Caco-2 (cell line): ENCODE measurements around the gene RBM20. TPM values are rescaled to one million over a fixed set of nuclear protein-coding genes. Genes with fewer than 3 reads are reported as not detected.

Experiments
- BruUV-seq: library from RNA; stranded (reverse); fragments of 400-500 nt; replicated peaks from 2 replicates; lab custom pipeline; 2021; lab: Mats Ljungman, UMichigan
- CTCF ChIA-PET: fragments of 300-600 bp; sonication (Branson Sonifier 250); formaldehyde crosslinking; loops from one replicate; lab custom pipeline; 2022; ENCODE audit warnings: antibody characterized with exemption; lab: Charles Lee
- POLR2A ChIA-PET: fragments of 300-600 bp; sonication (Branson Sonifier 250); formaldehyde crosslinking; loops from one replicate; lab custom pipeline; 2022; ENCODE audit warnings: antibody characterized with exemption; lab: Charles Lee
- DNase-seq, 2 experiments: peaks; one replicate each; pipeline versions ENCODE4 v3.0.0 to v3.0.0-alpha.2; 2020 to 2022
- H3K27me3 ChIP-seq: replicated peaks from 2 replicates; pipeline ENCODE4 v1.6.0; 2011; ENCODE audit warnings: low read length; ENCODE audit not compliant: control insufficient read depth, insufficient read depth
- H3K36me3 ChIP-seq: 2 replicates; pipeline ENCODE4 v1.5.1; 2011; ENCODE audit warnings: low read length; ENCODE audit not compliant: control insufficient read depth, insufficient read depth
- H3K4me1 ChIP-seq: fragments of 250-450 bp; sonication (Bioruptor Pico); 2 replicates; pipeline ENCODE4 v1.5.1; 2020; ENCODE audit warnings: mild to moderate bottlenecking
- H3K4me3 ChIP-seq: 2 replicates; pipeline ENCODE4 v1.5.1; 2011; ENCODE audit warnings: low read depth, mild to moderate bottlenecking, control low read depth, low read length
- H3K9me3 ChIP-seq: fragments of 250-450 bp; sonication (Bioruptor Pico); 2 replicates; pipeline ENCODE4 v1.5.1; 2020; ENCODE audit warnings: mild to moderate bottlenecking, moderate library complexity
- H3K27ac Mint-ChIP-seq: one replicate; pipeline ENCODE4 v1.8.0; 2022; ENCODE audit warnings: mixed read lengths; ENCODE audit not compliant: unreplicated experiment
- H3K27me3 Mint-ChIP-seq: one replicate; pipeline ENCODE4 v1.8.0; 2022; ENCODE audit warnings: mixed read lengths; ENCODE audit not compliant: insufficient read depth, unreplicated experiment
- H3K36me3 Mint-ChIP-seq: one replicate; pipeline ENCODE4 v1.8.0; 2022; ENCODE audit warnings: mild to moderate bottlenecking, mixed read lengths; ENCODE audit not compliant: insufficient read depth, unreplicated experiment
- H3K4me1 Mint-ChIP-seq: one replicate; pipeline ENCODE4 v1.8.0; 2022; ENCODE audit warnings: low read depth, mixed read lengths; ENCODE audit not compliant: unreplicated experiment
- H3K4me3 Mint-ChIP-seq: one replicate; pipeline ENCODE4 v1.8.0; 2022; ENCODE audit warnings: mild to moderate bottlenecking, moderate library complexity, mixed read lengths; ENCODE audit not compliant: unreplicated experiment
- H3K9me3 Mint-ChIP-seq: one replicate; pipeline ENCODE4 v1.8.0; 2022; ENCODE audit warnings: mixed read lengths; ENCODE audit not compliant: unreplicated experiment
- CTCF ChIP-seq, 2 experiments: fragments of 200-600 bp in 1 of 2; IDR thresholded peaks; 1 replicate in 1 of 2; 2 replicates in 1 of 2; pipeline versions ENCODE4 v1.5.1 to v1.8.0; 2011 to 2022; ENCODE audit warnings: antibody characterized with exemption in 1 of 2, control low read depth in 1 of 2, inconsistent platforms in 1 of 2, low read depth in 1 of 2, low read length in 1 of 2, mild to moderate bottlenecking in 1 of 2, moderate library complexity in 1 of 2; ENCODE audit not compliant: insufficient read depth in 1 of 2, severe bottlenecking in 1 of 2, unreplicated experiment in 1 of 2
- intact Hi-C: fragments of 100-400 bp; cut with micrococcal nuclease; formaldehyde crosslinking; loops from one replicate; pipeline ENCODE4 v1.10.0; 2022; ENCODE audit not compliant: unreplicated experiment
- total RNA-seq: library from RNA; stranded (reverse); gene quantifications from 2 replicates; pipeline ENCODE4 v1.2.3, GENCODE V29; 2022

RBM20 gene
- total RNA-seq, 1 experiment from 2014 or later = 0.36 TPM

GRCh38 chr10:110860576-110861241, 216.6 kb downstream of the RBM20 start:
- no peak for DNase-seq
- Mint-ChIP-seq H3K4me1 (peaks cover 33% of the 10 kb centered on the region), H3K27me3 (no peaks in the 10 kb centered on the region), H3K9me3 (no peaks in the 10 kb centered on the region), H3K36me3 (peaks cover 11% of the 10 kb centered on the region), H3K27ac (peak overlapping the region; percentile 64), H3K4me3 (no peak overlapping the region)
- TF ChIP-seq CTCF (IDR thresholded peaks at IDR 0.05; ENCODE audit: insufficient read depth in 1 of 2, low read depth in 1 of 2, low read length in 1 of 2, severe bottlenecking in 1 of 2, unreplicated experiment in 1 of 2) = no peak
- ChIA-PET CTCF (interaction anchor here (0.6 kb wide), 1 partner anchor 1586 kb away, joined by 4 read pairs; the partner anchor contains the start of gene VTI1A), POLR2A (interaction anchor here (1.7 kb wide), 1 partner anchor 11 kb away, joined by 10 read pairs; the partner anchor contains the start of gene PDCD4)
- H3K27me3 ChIP-seq = no peaks in the 10 kb centered on the region
- peaks cover 39% of the 10 kb centered on the region for H3K4me1 ChIP-seq
- BruUV-seq = no TSS peak
- no peaks in the 10 kb centered on the region for H3K9me3 ChIP-seq
- H3K4me3 ChIP-seq = no peak overlapping the region
- intact Hi-C loops = no loop called here
- H3K36me3 ChIP-seq = no peaks in the 10 kb centered on the region

GRCh38 chr10:110861476-110861875, 217.3 kb downstream of the RBM20 start:
- no peaks in the 10 kb centered on the region for H3K9me3 ChIP-seq
- DNase-seq = no peak
- intact Hi-C loops = no loop called here
- no TSS peak for BruUV-seq
- Mint-ChIP-seq H3K36me3 (peaks cover 11% of the 10 kb centered on the region), H3K4me1 (peaks cover 33% of the 10 kb centered on the region), H3K27ac (no peak overlapping the region), H3K4me3 (no peak overlapping the region), H3K9me3 (no peaks in the 10 kb centered on the region), H3K27me3 (no peaks in the 10 kb centered on the region)
- CTCF ChIA-PET = no interaction called here
- no peaks in the 10 kb centered on the region for H3K36me3 ChIP-seq
- no peaks in the 10 kb centered on the region for H3K27me3 ChIP-seq
- no peak for TF ChIP-seq CTCF (IDR thresholded peaks at IDR 0.05; ENCODE audit: insufficient read depth in 1 of 2, low read depth in 1 of 2, low read length in 1 of 2, severe bottlenecking in 1 of 2, unreplicated experiment in 1 of 2)
- no peak overlapping the region for H3K4me3 ChIP-seq
- peaks cover 39% of the 10 kb centered on the region for H3K4me1 ChIP-seq
- POLR2A ChIA-PET = interaction anchor here (1.7 kb wide), 1 partner anchor 10 kb away, joined by 10 read pairs; the partner anchor contains the start of gene PDCD4

- ChIA-PET POLR2A (interaction anchor here (1.7 kb wide), 1 partner anchor 9 kb away, joined by 10 read pairs; the partner anchor contains the start of gene PDCD4), CTCF (no interaction called here)
- Mint-ChIP-seq H3K27ac (no peak overlapping the region), H3K9me3 (no peaks in the 10 kb centered on the region), H3K36me3 (peaks cover 11% of the 10 kb centered on the region), H3K4me3 (no peak overlapping the region), H3K4me1 (peaks cover 33% of the 10 kb centered on the region), H3K27me3 (no peaks in the 10 kb centered on the region)
- Histone ChIP-seq H3K27me3 (no peaks in the 10 kb centered on the region), H3K4me1 (peaks cover 38% of the 10 kb centered on the region), H3K36me3 (no peaks in the 10 kb centered on the region), H3K4me3 (no peak overlapping the region), H3K9me3 (no peaks in the 10 kb centered on the region)
- DNase-seq = no peak
- no peak for TF ChIP-seq CTCF (IDR thresholded peaks at IDR 0.05; ENCODE audit: insufficient read depth in 1 of 2, low read depth in 1 of 2, low read length in 1 of 2, severe bottlenecking in 1 of 2, unreplicated experiment in 1 of 2)
- no TSS peak for BruUV-seq
- intact Hi-C loops = no loop called here
Observed at GRCh38 chr10:110861930-110862649, 218.0 kb downstream of the RBM20 start.
